ENCODE results near the gene PTPRM.
A peak's percentile ranks its signal among the peaks of the same experiment; 100 is the strongest.

The PTPRM gene

GRCh38 chr18:7557973-7558372 is 9.1 kb upstream of the PTPRM start:
- Mint-ChIP-seq H3K4me3 (no peak overlapping the region), H3K27me3 (peaks cover 11 to 21% of the 10 kb centered on the region in 2 donors)

GRCh38 chr18:7558769-7559168 is 8.3 kb upstream of the PTPRM start:
- H3K4me3 Mint-ChIP-seq = no peak overlapping the region
- H3K36me3 Mint-ChIP-seq = no peaks in the 10 kb centered on the region
- peaks cover 0 to 3% of the 10 kb centered on the region in 2 donors for H3K9me3 Mint-ChIP-seq
- no peak overlapping the region for H3K27ac Mint-ChIP-seq
- H3K27me3 Mint-ChIP-seq = peaks cover 11 to 21% of the 10 kb centered on the region in 2 donors
- H3K4me1 Mint-ChIP-seq = no peaks in the 10 kb centered on the region
- no peak for ATAC-seq (replicated peaks)
- no peak for DNase-seq

More at GRCh38 chr18:7557973-7558372, 9.1 kb upstream of the PTPRM start:
- H3K36me3 Mint-ChIP-seq = no peaks in the 10 kb centered on the region
- peaks cover 0 to 3% of the 10 kb centered on the region in 2 donors for H3K9me3 Mint-ChIP-seq
- ATAC-seq (replicated peaks) (no peak), DNase-seq (no peak)
- H3K27ac Mint-ChIP-seq = no peak overlapping the region
- H3K4me1 Mint-ChIP-seq = no peaks in the 10 kb centered on the region

GRCh38 chr18:7559709-7560319 is 7.3 kb upstream of the PTPRM start:
- ATAC-seq (replicated peaks) (no peak), DNase-seq (no peak)
- Mint-ChIP-seq H3K36me3 (no peaks in the 10 kb centered on the region), H3K27ac (no peak overlapping the region), H3K4me1 (no peaks in the 10 kb centered on the region), H3K4me3 (no peak overlapping the region), H3K27me3 (peaks cover 18 to 24% of the 10 kb centered on the region in 2 donors), H3K9me3 (peaks cover 0 to 3% of the 10 kb centered on the region in 2 donors)

- no peak for ATAC-seq (replicated peaks)
- Mint-ChIP-seq H3K4me1 (peaks cover 0 to 2% of the 10 kb centered on the region in 2 donors), H3K36me3 (no peaks in the 10 kb centered on the region), H3K9me3 (peaks cover 0 to 3% of the 10 kb centered on the region in 2 donors), H3K27ac (no peak overlapping the region), H3K27me3 (peaks cover 33 to 37% of the 10 kb centered on the region in 2 donors), H3K4me3 (no peak overlapping the region)
- DNase-seq = no peak
These were observed 5.1 kb upstream of the PTPRM start for GRCh38 chr18:7561909-7562460.

- no peak overlapping the region for H3K27ac Mint-ChIP-seq
- peaks cover 0 to 2% of the 10 kb centered on the region in 2 donors for H3K9me3 Mint-ChIP-seq
- no peaks in the 10 kb centered on the region for H3K36me3 Mint-ChIP-seq
- H3K27me3 Mint-ChIP-seq = peaks cover 30 to 32% of the 10 kb centered on the region in 2 donors
- peaks cover 0 to 2% of the 10 kb centered on the region in 2 donors for H3K4me1 Mint-ChIP-seq
- DNase-seq (no peak), ATAC-seq (replicated peaks) (no peak)
- H3K4me3 Mint-ChIP-seq = no peak overlapping the region
These were observed 4.6 kb upstream of the PTPRM start for GRCh38 chr18:7562491-7562890.

GRCh38 chr18:7565677-7566076 is 1.4 kb upstream of the PTPRM start:
- Mint-ChIP-seq H3K9me3 (peaks cover 5 to 6% of the 10 kb centered on the region in 2 donors), H3K27ac (no peak overlapping the region), H3K27me3 (peaks cover 48 to 50% of the 10 kb centered on the region in 2 donors), H3K36me3 (peaks cover 0 to 6% of the 10 kb centered on the region in 2 donors), H3K4me1 (peaks cover 0 to 2% of the 10 kb centered on the region in 2 donors), H3K4me3 (no peak overlapping the region)
- ATAC-seq (replicated peaks) = no peak
- DNase-seq = no peak

- peaks cover 0 to 2% of the 10 kb centered on the region in 2 donors for H3K4me1 Mint-ChIP-seq
- DNase-seq (no peak), ATAC-seq (replicated peaks) (no peak)
- H3K9me3 Mint-ChIP-seq = peaks cover 5 to 6% of the 10 kb centered on the region in 2 donors
- H3K27ac Mint-ChIP-seq = no peak overlapping the region
- H3K4me3 Mint-ChIP-seq = peak overlapping the region; percentile 56 to 71
- H3K36me3 Mint-ChIP-seq = peaks cover 0 to 6% of the 10 kb centered on the region in 2 donors
- peaks cover 48 to 55% of the 10 kb centered on the region in 2 donors for H3K27me3 Mint-ChIP-seq
These were observed 911 bp upstream of the PTPRM start for GRCh38 chr18:7566244-7566566.

GRCh38 chr18:7567474-7568425 is 634 bp downstream of the PTPRM start:
- peaks cover 0 to 2% of the 10 kb centered on the region in 2 donors for H3K4me1 Mint-ChIP-seq
- ATAC-seq (replicated peaks) (peak; percentile 19 to 45), DNase-seq (peak; percentile 1)
- H3K9me3 Mint-ChIP-seq = peaks cover 5 to 6% of the 10 kb centered on the region in 2 donors
- H3K27ac Mint-ChIP-seq = no peak overlapping the region
- peaks cover 43 to 47% of the 10 kb centered on the region in 2 donors for H3K27me3 Mint-ChIP-seq
- no peak overlapping the region for H3K4me3 Mint-ChIP-seq
- peaks cover 0 to 6% of the 10 kb centered on the region in 2 donors for H3K36me3 Mint-ChIP-seq

GRCh38 chr18:7568426-7568825 is 1.3 kb downstream of the PTPRM start:
- Mint-ChIP-seq H3K9me3 (peaks cover 5 to 6% of the 10 kb centered on the region in 2 donors), H3K4me3 (no peak overlapping the region), H3K36me3 (peaks cover 0 to 6% of the 10 kb centered on the region in 2 donors), H3K27me3 (peaks cover 47 to 48% of the 10 kb centered on the region in 2 donors), H3K27ac (no peak overlapping the region), H3K4me1 (peaks cover 0 to 6% of the 10 kb centered on the region in 2 donors)
- DNase-seq = no peak
- no peak for ATAC-seq (replicated peaks)

- H3K27me3 Mint-ChIP-seq = peaks cover 26 to 27% of the 10 kb centered on the region in 2 donors
- no peak overlapping the region for H3K4me3 Mint-ChIP-seq
- H3K36me3 Mint-ChIP-seq = peaks cover 0 to 6% of the 10 kb centered on the region in 2 donors
- DNase-seq = no peak
- ATAC-seq (replicated peaks) = no peak
- H3K27ac Mint-ChIP-seq = no peak overlapping the region
- H3K9me3 Mint-ChIP-seq = peaks cover 5 to 6% of the 10 kb centered on the region in 2 donors
- peaks cover 0 to 4% of the 10 kb centered on the region in 2 donors for H3K4me1 Mint-ChIP-seq
These were observed 4.5 kb downstream of the PTPRM start for GRCh38 chr18:7571626-7572025.

- Mint-ChIP-seq H3K36me3 (peaks cover 0 to 6% of the 10 kb centered on the region in 2 donors), H3K9me3 (peaks cover 5 to 6% of the 10 kb centered on the region in 2 donors), H3K27ac (no peak overlapping the region), H3K27me3 (peaks cover 26 to 31% of the 10 kb centered on the region in 2 donors), H3K4me3 (no peak overlapping the region), H3K4me1 (peaks cover 0 to 4% of the 10 kb centered on the region in 2 donors)
- DNase-seq = no peak
- peak; percentile 25 to 69 for ATAC-seq (replicated peaks)
These were observed 5.7 kb downstream of the PTPRM start for GRCh38 chr18:7572822-7573221.

GRCh38 chr18:7575465-7576028 is 8.4 kb downstream of the PTPRM start:
- H3K9me3 Mint-ChIP-seq = no peaks in the 10 kb centered on the region
- peaks cover 9 to 12% of the 10 kb centered on the region in 2 donors for H3K27me3 Mint-ChIP-seq
- no peak overlapping the region for H3K27ac Mint-ChIP-seq
- no peaks in the 10 kb centered on the region for H3K36me3 Mint-ChIP-seq
- H3K4me1 Mint-ChIP-seq = peaks cover 0 to 4% of the 10 kb centered on the region in 2 donors
- H3K4me3 Mint-ChIP-seq = no peak overlapping the region
- DNase-seq = no peak
- ATAC-seq (replicated peaks) = no peak

GRCh38 chr18:7576077-7576476 is 9.0 kb downstream of the PTPRM start:
- H3K27ac Mint-ChIP-seq = no peak overlapping the region
- peaks cover 0 to 4% of the 10 kb centered on the region in 2 donors for H3K4me1 Mint-ChIP-seq
- no peak for DNase-seq
- H3K27me3 Mint-ChIP-seq = peaks cover 6 to 7% of the 10 kb centered on the region in 2 donors
- no peaks in the 10 kb centered on the region for H3K9me3 Mint-ChIP-seq
- H3K36me3 Mint-ChIP-seq = no peaks in the 10 kb centered on the region
- no peak overlapping the region for H3K4me3 Mint-ChIP-seq
- no peak for ATAC-seq (replicated peaks)

GRCh38 chr18:7576685-7577084 is 9.6 kb downstream of the PTPRM start:
- Mint-ChIP-seq H3K9me3 (no peaks in the 10 kb centered on the region), H3K27ac (no peak overlapping the region), H3K4me1 (peaks cover 0 to 4% of the 10 kb centered on the region in 2 donors), H3K27me3 (peaks cover 5 to 7% of the 10 kb centered on the region in 2 donors), H3K4me3 (no peak overlapping the region), H3K36me3 (no peaks in the 10 kb centered on the region)
- ATAC-seq (replicated peaks) (no peak), DNase-seq (no peak)
